Measurements from ENCODE around the gene HPN. TPM values are rescaled to one million over a fixed set of nuclear protein-coding genes. Genes with fewer than 3 reads are reported as not detected.
"Not testable (repeated sequence)": the region's sequence is repeated elsewhere in the genome, so short reads cannot be mapped to it uniquely, and the experiment has no call there.

HPN gene
- total RNA-seq, 2 donors from 2014 or later, result 0.31 TPM; not detected in 1

- Mint-ChIP-seq H3K27me3 (peaks cover 0 to 6% of the 10 kb centered on the region in 2 donors), H3K4me1 (ENCODE audit: low read depth in 2 of 2) (peaks cover 0 to 14% of the 10 kb centered on the region in 2 donors)
These were observed 7.9 kb downstream of the HPN start for GRCh38 chr19:35049456-35049855.

GRCh38 chr19:35050662-35051061 is 9.1 kb downstream of the HPN start:
- DNase-seq (ENCODE audit: low spot score); H3K4me3 Mint-ChIP-seq; H3K4me1 Mint-ChIP-seq (ENCODE audit: low read depth in 2 of 2); H3K27ac Mint-ChIP-seq; H3K36me3 Mint-ChIP-seq; H3K9me3 Mint-ChIP-seq; ATAC-seq; H3K27me3 Mint-ChIP-seq: not testable (repeated sequence)

More at GRCh38 chr19:35049456-35049855, 7.9 kb downstream of the HPN start:
- no peaks in the 10 kb centered on the region for H3K9me3 Mint-ChIP-seq
- DNase-seq (ENCODE audit: low spot score) (no peak), ATAC-seq (no peak)
- H3K27ac Mint-ChIP-seq, result no peak overlapping the region
- no peaks in the 10 kb centered on the region for H3K36me3 Mint-ChIP-seq
- no peak overlapping the region for H3K4me3 Mint-ChIP-seq

- not testable (repeated sequence) for H3K4me1 Mint-ChIP-seq (ENCODE audit: low read depth in 2 of 2); H3K27me3 Mint-ChIP-seq; H3K9me3 Mint-ChIP-seq; H3K27ac Mint-ChIP-seq; H3K36me3 Mint-ChIP-seq; DNase-seq (ENCODE audit: low spot score); H3K4me3 Mint-ChIP-seq; ATAC-seq
These were observed 9.7 kb downstream of the HPN start for GRCh38 chr19:35051268-35051667.

GRCh38 chr19:35051796-35052195 is 10.3 kb downstream of the HPN start:
- ATAC-seq, result no peak
- peaks cover 8 to 11% of the 10 kb centered on the region in 2 donors for H3K27me3 Mint-ChIP-seq

GRCh38 chr19:35052599-35053190 is 11.2 kb downstream of the HPN start:
- ATAC-seq, result no peak
- Mint-ChIP-seq H3K4me3 (no peak overlapping the region), H3K9me3 (no peaks in the 10 kb centered on the region), H3K4me1 (ENCODE audit: low read depth in 2 of 2) (no peaks in the 10 kb centered on the region), H3K27ac (no peak overlapping the region), H3K27me3 (peaks cover 10 to 11% of the 10 kb centered on the region in 2 donors), H3K36me3 (no peaks in the 10 kb centered on the region)
- DNase-seq (ENCODE audit: low spot score), result no peak

More at GRCh38 chr19:35051796-35052195, 10.3 kb downstream of the HPN start:
- Mint-ChIP-seq H3K4me1 (ENCODE audit: low read depth in 2 of 2) (no peaks in the 10 kb centered on the region), H3K4me3 (no peak overlapping the region), H3K27ac (no peak overlapping the region), H3K36me3 (no peaks in the 10 kb centered on the region), H3K9me3 (no peaks in the 10 kb centered on the region)
- no peak for DNase-seq (ENCODE audit: low spot score)

- Mint-ChIP-seq H3K36me3 (no peaks in the 10 kb centered on the region), H3K27me3 (peaks cover 10 to 11% of the 10 kb centered on the region in 2 donors), H3K4me3 (no peak overlapping the region), H3K27ac (no peak overlapping the region), H3K4me1 (ENCODE audit: low read depth in 2 of 2) (no peaks in the 10 kb centered on the region), H3K9me3 (no peaks in the 10 kb centered on the region)
- DNase-seq (ENCODE audit: low spot score) (no peak), ATAC-seq (no peak)
These were observed 12.3 kb downstream of the HPN start for GRCh38 chr19:35053667-35054293.

- Mint-ChIP-seq H3K27me3 (peaks cover 10 to 11% of the 10 kb centered on the region in 2 donors), H3K36me3 (no peaks in the 10 kb centered on the region), H3K4me3 (no peak overlapping the region), H3K9me3 (no peaks in the 10 kb centered on the region), H3K4me1 (ENCODE audit: low read depth in 2 of 2) (no peaks in the 10 kb centered on the region), H3K27ac (no peak overlapping the region)
- ATAC-seq (no peak), DNase-seq (ENCODE audit: low spot score) (no peak)
These were observed 13.1 kb downstream of the HPN start for GRCh38 chr19:35054626-35055025.

GRCh38 chr19:35055715-35056179 is 14.2 kb downstream of the HPN start:
- no peaks in the 10 kb centered on the region for H3K4me1 Mint-ChIP-seq (ENCODE audit: low read depth in 2 of 2)
- H3K36me3 Mint-ChIP-seq, result no peaks in the 10 kb centered on the region
- ATAC-seq (no peak), DNase-seq (ENCODE audit: low spot score) (no peak)
- no peak overlapping the region for H3K4me3 Mint-ChIP-seq
- no peak overlapping the region for H3K27ac Mint-ChIP-seq
- no peaks in the 10 kb centered on the region for H3K9me3 Mint-ChIP-seq
- peaks cover 10 to 11% of the 10 kb centered on the region in 2 donors for H3K27me3 Mint-ChIP-seq

- no peak for ATAC-seq
- Mint-ChIP-seq H3K36me3 (no peaks in the 10 kb centered on the region), H3K27ac (no peak overlapping the region)
These were observed 15.1 kb downstream of the HPN start for GRCh38 chr19:35056513-35057063.

GRCh38 chr19:35058370-35058769 is 16.8 kb downstream of the HPN start:
- Mint-ChIP-seq H3K9me3 (no peaks in the 10 kb centered on the region), H3K4me3 (no peak overlapping the region), H3K27ac (no peak overlapping the region), H3K36me3 (no peaks in the 10 kb centered on the region), H3K27me3 (peaks cover 10 to 11% of the 10 kb centered on the region in 2 donors), H3K4me1 (ENCODE audit: low read depth in 2 of 2) (no peaks in the 10 kb centered on the region)
- DNase-seq (ENCODE audit: low spot score) (no peak), ATAC-seq (no peak)

More at GRCh38 chr19:35056513-35057063, 15.1 kb downstream of the HPN start:
- H3K4me1 Mint-ChIP-seq (ENCODE audit: low read depth in 2 of 2), result no peaks in the 10 kb centered on the region
- peaks cover 10 to 11% of the 10 kb centered on the region in 2 donors for H3K27me3 Mint-ChIP-seq
- DNase-seq (ENCODE audit: low spot score), result no peak
- H3K4me3 Mint-ChIP-seq, result no peak overlapping the region
- H3K9me3 Mint-ChIP-seq, result no peaks in the 10 kb centered on the region

GRCh38 chr19:35059006-35059798 is 17.7 kb downstream of the HPN start:
- H3K27ac Mint-ChIP-seq, result no peak overlapping the region

GRCh38 chr19:35059799-35060091 is 18.2 kb downstream of the HPN start:
- H3K4me1 Mint-ChIP-seq (ENCODE audit: low read depth in 2 of 2), result no peaks in the 10 kb centered on the region
- DNase-seq (ENCODE audit: low spot score) (no peak), ATAC-seq (peak; percentile 17 to 32)
- no peak overlapping the region for H3K4me3 Mint-ChIP-seq
- peaks cover 10 to 11% of the 10 kb centered on the region in 2 donors for H3K27me3 Mint-ChIP-seq
- no peaks in the 10 kb centered on the region for H3K9me3 Mint-ChIP-seq
- no peak overlapping the region for H3K27ac Mint-ChIP-seq
- H3K36me3 Mint-ChIP-seq, result no peaks in the 10 kb centered on the region

More at GRCh38 chr19:35059006-35059798, 17.7 kb downstream of the HPN start:
- no peaks in the 10 kb centered on the region for H3K4me1 Mint-ChIP-seq (ENCODE audit: low read depth in 2 of 2)
- H3K36me3 Mint-ChIP-seq, result no peaks in the 10 kb centered on the region
- ATAC-seq, result peak in 1 of 2 donors; percentile 12
- no peak overlapping the region for H3K4me3 Mint-ChIP-seq
- H3K27me3 Mint-ChIP-seq, result peaks cover 10 to 11% of the 10 kb centered on the region in 2 donors
- DNase-seq (ENCODE audit: low spot score), result no peak
- H3K9me3 Mint-ChIP-seq, result no peaks in the 10 kb centered on the region

GRCh38 chr19:35060160-35060855 is 18.8 kb downstream of the HPN start:
- no peak for DNase-seq (ENCODE audit: low spot score)
- H3K27me3 Mint-ChIP-seq, result peaks cover 10 to 11% of the 10 kb centered on the region in 2 donors
- H3K9me3 Mint-ChIP-seq, result no peaks in the 10 kb centered on the region
- no peaks in the 10 kb centered on the region for H3K36me3 Mint-ChIP-seq
- peak; percentile 36 to 43 for ATAC-seq
- H3K27ac Mint-ChIP-seq, result no peak overlapping the region
- no peak overlapping the region for H3K4me3 Mint-ChIP-seq
- no peaks in the 10 kb centered on the region for H3K4me1 Mint-ChIP-seq (ENCODE audit: low read depth in 2 of 2)

Measured in natural killer cell treated with Interleukin-12 subunit alpha and Interleukin-12 subunit beta and Interleukin-15 and Interleukin-18, amount 100 ng/mL, for 72 hours (primary cell).